HCT116 (cell line): ENCODE measurements around the gene CENPM. TPM values are rescaled to one million over a fixed set of nuclear protein-coding genes. Genes with fewer than 3 reads are reported as not detected.

Source experiments
- ATAC-seq: fragments of 200-7000 bp; cut with Tn5 transposase; 2 replicates; pipeline ENCODE4 v1.9.1; 2020; ENCODE audit warnings: mild to moderate bottlenecking, moderate library complexity
- BruUV-seq: library from RNA; stranded (reverse); fragments of 400-500 nt; replicated peaks from 2 replicates; lab custom pipeline; 2021; lab: Mats Ljungman, UMichigan
- CTCF ChIA-PET: fragments of 300-600 bp; sonication (Branson Sonifier 250); formaldehyde crosslinking; loops from one replicate; lab custom pipeline; 2021; ENCODE audit warnings: antibody characterized with exemption; lab: Charles Lee
- POLR2A ChIA-PET: fragments of 300-600, 350-600 bp; sonication (Branson Sonifier 250); formaldehyde crosslinking; loops from one replicate; lab custom pipeline; 2021; ENCODE audit warnings: antibody characterized with exemption; lab: Charles Lee
- RAD21 ChIA-PET, 2 experiments: fragments of 300-600 bp; sonication (Branson Sonifier 250); formaldehyde crosslinking; loops; one replicate each; lab custom pipeline; 2023; ENCODE audit warnings: low total read pairs in 2 of 2; ENCODE audit not compliant: uncharacterized antibody in 2 of 2, unreplicated experiment in 2 of 2, low non-redundant PET in 1 of 2; lab: Charles Lee
- DNase-seq: peaks from one replicate; pipeline ENCODE4 v3.0.0-alpha.2; 2010; ENCODE audit warnings: low read depth, low spot score
- H2AFZ ChIP-seq: fragments of 200-600 bp; shearing (Covaris generic), sonication (generic); 2 replicates; pipeline ENCODE4 v1.6.1; 2017; ENCODE audit warnings: low read depth, mixed run types, mixed read lengths, antibody characterized with exemption, low read length; ENCODE audit not compliant: poor library complexity, severe bottlenecking
- H3K27ac ChIP-seq: 2 replicates; pipeline ENCODE4 v1.5.1; 2012; ENCODE audit warnings: low read depth, low read length
- H3K27me3 ChIP-seq: fragments of 200-600 bp; sonication (generic); 2 replicates; pipeline ENCODE4 v1.6.1; 2016; ENCODE audit warnings: mixed run types, low read length, mixed read lengths; ENCODE audit not compliant: insufficient read depth
- H3K36me3 ChIP-seq, 2 experiments: fragments of 200-500 bp in 1 of 2; fragments of 200-600 bp in 1 of 2; sonication (Bioruptor generic) in 1 of 2; sonication (generic) in 1 of 2; 2 replicates each; pipeline versions ENCODE4 v1.5.1 to v1.6.1; 2014 to 2016; ENCODE audit warnings: low read length in 2 of 2, inconsistent platforms in 1 of 2, mixed read lengths in 1 of 2, mixed run types in 1 of 2; ENCODE audit not compliant: insufficient read depth in 2 of 2, control insufficient read depth in 1 of 2
- H3K4me1 ChIP-seq, 2 experiments: fragments of 200-600 bp in 1 of 2; sonication (generic) in 1 of 2; 2 replicates each; pipeline versions ENCODE4 v1.5.1 to v1.6.1; 2012 to 2017; ENCODE audit warnings: low read length in 2 of 2, inconsistent platforms in 1 of 2, mild to moderate bottlenecking in 1 of 2, mixed read lengths in 1 of 2, mixed run types in 1 of 2, moderate library complexity in 1 of 2; ENCODE audit not compliant: insufficient read depth in 2 of 2, control insufficient read depth in 1 of 2
- H3K4me2 ChIP-seq: fragments of 200-600 bp; sonication (generic); 2 replicates; pipeline ENCODE4 v1.6.1; 2017; ENCODE audit warnings: mixed run types, low read length, mixed read lengths
- H3K4me3 ChIP-seq, 2 experiments: fragments of 200-600 bp in 1 of 2; sonication (generic) in 1 of 2; replicated peaks in 1 of 2; 2 replicates each; pipeline ENCODE4 v1.5.1; 2011 to 2016; ENCODE audit warnings: low read length in 2 of 2, control low read depth in 1 of 2, low read depth in 1 of 2, mild to moderate bottlenecking in 1 of 2, mixed read lengths in 1 of 2, mixed run types in 1 of 2
- H3K79me2 ChIP-seq: fragments of 200-600 bp; sonication (generic); 2 replicates; pipeline ENCODE4 v1.6.1; 2017; ENCODE audit warnings: mild to moderate bottlenecking, mixed run types, low read length, moderate library complexity, mixed read lengths; ENCODE audit not compliant: insufficient read depth
- H3K9ac ChIP-seq: fragments of 200-600 bp; sonication (generic); 2 replicates; pipeline ENCODE4 v1.6.1; 2016; ENCODE audit warnings: low read length, mixed read lengths
- H3K9me2 ChIP-seq: fragments of 200-600 bp; sonication (generic), shearing (Covaris generic); 2 replicates; pipeline ENCODE4 v1.6.1; 2017; ENCODE audit warnings: mixed run types, mild to moderate bottlenecking, moderate library complexity; ENCODE audit not compliant: insufficient read depth
- H3K9me3 ChIP-seq, 2 experiments: fragments of 200-500 bp in 1 of 2; fragments of 200-600 bp in 1 of 2; sonication (Bioruptor generic) in 1 of 2; sonication (generic) in 1 of 2; 2 replicates each; pipeline ENCODE4 v1.6.1; 2014 to 2017; ENCODE audit warnings: low read length in 2 of 2, mixed read lengths in 2 of 2, inconsistent platforms in 1 of 2, low read depth in 1 of 2, mild to moderate bottlenecking in 1 of 2, mixed run types in 1 of 2, moderate library complexity in 1 of 2; ENCODE audit not compliant: control insufficient read depth in 1 of 2, insufficient read depth in 1 of 2
- H4K20me1 ChIP-seq: fragments of 200-600 bp; sonication (generic), shearing (Covaris generic); 2 replicates; pipeline ENCODE4 v1.6.1; 2017; ENCODE audit warnings: mixed run types, mild to moderate bottlenecking, moderate library complexity; ENCODE audit not compliant: insufficient read depth
- EGR1 ChIP-seq: IDR thresholded peaks from 2 replicates; pipeline ENCODE4 v1.6.1; 2012; ENCODE audit warnings: low read depth
- intact Hi-C: fragments of 100-400 bp; cut with micrococcal nuclease; formaldehyde crosslinking; loops from 2 replicates; pipeline ENCODE4 v1.10.0; 2022
- total RNA-seq: library from RNA; stranded (reverse); gene quantifications from one replicate; pipeline ENCODE4 v1.2.1, GENCODE V29; 2021; ENCODE audit not compliant: unreplicated experiment
- TF ChIP-seq, protein P1 (sequence below): IDR thresholded peaks from 2 replicates; pipeline ENCODE4 v1.6.1; 2012
- TF ChIP-seq, protein P2 (sequence below): IDR thresholded peaks from 2 replicates; pipeline ENCODE4 v1.6.1; 2012; ENCODE audit warnings: low read depth

Gene CENPM
- total RNA-seq, 1 experiment from 2014 or later: 44.7 TPM

DNA sequence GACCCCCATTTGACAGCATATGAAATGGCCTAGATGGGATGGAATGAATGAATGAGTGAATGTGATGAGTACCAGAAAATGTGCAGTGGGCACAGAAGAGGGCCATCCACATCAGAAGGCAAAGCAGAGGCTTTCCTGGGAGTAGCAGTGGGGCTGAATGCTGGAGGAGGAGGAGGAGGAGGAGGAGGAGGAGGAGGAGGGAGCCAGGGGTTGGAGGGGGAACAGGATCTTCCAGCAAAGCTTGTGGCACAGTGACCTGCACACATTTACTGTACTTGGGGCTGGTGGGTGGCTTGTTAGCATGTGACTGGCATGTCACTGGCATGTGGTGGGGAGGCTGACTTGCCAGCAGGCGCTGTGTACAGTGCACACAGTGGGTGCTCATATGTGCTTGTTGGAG lies 31.8 kb upstream of the CENPM start:
- Histone ChIP-seq H3K9me2 (no peaks in the 10 kb centered on the region), H3K9ac (no peak overlapping the region), H3K4me1 (peaks cover 8 to 12% of the 10 kb centered on the region in 2 experiments; a peak in 2 of 4 replicates), H3K4me2 (no peak overlapping the region), H4K20me1 (no peaks in the 10 kb centered on the region), H3K27me3 (peaks cover 15% of the 10 kb centered on the region), H3K36me3 (no peaks in the 10 kb centered on the region), H2AFZ (no peak overlapping the region), H3K4me3 (no peak overlapping the region), H3K9me3 (no peaks in the 10 kb centered on the region), H3K79me2 (no peaks in the 10 kb centered on the region), H3K27ac (no peak overlapping the region)
- ATAC-seq (no peak), DNase-seq (no peak)
- ChIA-PET RAD21 (no interaction called here), CTCF (no interaction called here), POLR2A (no interaction called here)
- TF ChIP-seq, protein P1, sequence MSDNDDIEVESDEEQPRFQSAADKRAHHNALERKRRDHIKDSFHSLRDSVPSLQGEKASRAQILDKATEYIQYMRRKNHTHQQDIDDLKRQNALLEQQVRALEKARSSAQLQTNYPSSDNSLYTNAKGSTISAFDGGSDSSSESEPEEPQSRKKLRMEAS: no peak
- TF ChIP-seq, protein P2, sequence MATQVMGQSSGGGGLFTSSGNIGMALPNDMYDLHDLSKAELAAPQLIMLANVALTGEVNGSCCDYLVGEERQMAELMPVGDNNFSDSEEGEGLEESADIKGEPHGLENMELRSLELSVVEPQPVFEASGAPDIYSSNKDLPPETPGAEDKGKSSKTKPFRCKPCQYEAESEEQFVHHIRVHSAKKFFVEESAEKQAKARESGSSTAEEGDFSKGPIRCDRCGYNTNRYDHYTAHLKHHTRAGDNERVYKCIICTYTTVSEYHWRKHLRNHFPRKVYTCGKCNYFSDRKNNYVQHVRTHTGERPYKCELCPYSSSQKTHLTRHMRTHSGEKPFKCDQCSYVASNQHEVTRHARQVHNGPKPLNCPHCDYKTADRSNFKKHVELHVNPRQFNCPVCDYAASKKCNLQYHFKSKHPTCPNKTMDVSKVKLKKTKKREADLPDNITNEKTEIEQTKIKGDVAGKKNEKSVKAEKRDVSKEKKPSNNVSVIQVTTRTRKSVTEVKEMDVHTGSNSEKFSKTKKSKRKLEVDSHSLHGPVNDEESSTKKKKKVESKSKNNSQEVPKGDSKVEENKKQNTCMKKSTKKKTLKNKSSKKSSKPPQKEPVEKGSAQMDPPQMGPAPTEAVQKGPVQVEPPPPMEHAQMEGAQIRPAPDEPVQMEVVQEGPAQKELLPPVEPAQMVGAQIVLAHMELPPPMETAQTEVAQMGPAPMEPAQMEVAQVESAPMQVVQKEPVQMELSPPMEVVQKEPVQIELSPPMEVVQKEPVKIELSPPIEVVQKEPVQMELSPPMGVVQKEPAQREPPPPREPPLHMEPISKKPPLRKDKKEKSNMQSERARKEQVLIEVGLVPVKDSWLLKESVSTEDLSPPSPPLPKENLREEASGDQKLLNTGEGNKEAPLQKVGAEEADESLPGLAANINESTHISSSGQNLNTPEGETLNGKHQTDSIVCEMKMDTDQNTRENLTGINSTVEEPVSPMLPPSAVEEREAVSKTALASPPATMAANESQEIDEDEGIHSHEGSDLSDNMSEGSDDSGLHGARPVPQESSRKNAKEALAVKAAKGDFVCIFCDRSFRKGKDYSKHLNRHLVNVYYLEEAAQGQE: no peak
- no TSS peak for BruUV-seq
- intact Hi-C loops: no loop called here

DNA sequence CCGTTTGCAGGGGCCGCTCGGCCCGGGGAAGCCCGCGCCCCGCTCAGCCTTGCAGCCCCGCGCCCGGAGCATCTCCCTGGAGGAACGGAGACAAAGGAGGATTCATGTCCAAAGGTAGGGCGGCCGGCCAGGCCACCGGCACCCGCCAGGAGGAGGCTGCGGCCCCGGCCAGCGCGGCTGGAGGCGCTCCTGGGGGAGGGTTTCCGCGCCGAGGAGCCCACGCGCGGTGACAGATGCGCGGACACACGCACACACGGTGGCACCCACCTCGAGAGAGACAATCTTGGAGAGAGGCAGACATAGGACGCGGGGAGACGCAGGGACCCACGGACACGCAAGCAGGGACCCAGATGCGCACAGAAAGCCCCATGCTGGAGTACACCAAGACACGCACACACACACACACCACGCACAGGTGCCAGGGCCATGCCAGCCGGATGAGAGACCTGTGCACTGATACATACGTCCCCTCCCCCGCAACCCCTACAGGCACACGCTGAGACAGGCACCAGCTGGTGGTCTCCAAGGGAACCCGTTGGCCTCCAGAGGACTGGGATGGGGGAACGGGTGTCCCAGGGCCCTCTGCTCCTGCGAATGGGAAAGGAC lies 30.1 kb upstream of the CENPM start:
- no peak overlapping the region for H2AFZ ChIP-seq
- BruUV-seq: no TSS peak
- no peaks in the 10 kb centered on the region for H3K36me3 ChIP-seq
- TF ChIP-seq, protein P2: no peak
- TF ChIP-seq EGR1: no peak
- H3K4me2 ChIP-seq: peak overlapping the region; percentile 84
- no peaks in the 10 kb centered on the region for H3K9me2 ChIP-seq
- intact Hi-C loops: no loop called here
- H3K9ac ChIP-seq: peak overlapping the region; percentile 15; the same call in 1 of the 2 replicates
- no peaks in the 10 kb centered on the region for H3K9me3 ChIP-seq
- ChIA-PET RAD21 (no interaction called here), POLR2A (interaction anchor here (0.6 kb wide), 1 partner anchor 93 kb away, joined by 4 read pairs; no protein-coding TSS in a partner anchor), CTCF (no interaction called here)
- H4K20me1 ChIP-seq: no peaks in the 10 kb centered on the region
- H3K27ac ChIP-seq: peak overlapping the region; percentile 30; the same call in 1 of the 2 replicates
- ATAC-seq (peak; percentile 21), DNase-seq (no peak)
- no peaks in the 10 kb centered on the region for H3K79me2 ChIP-seq
- H3K4me3 ChIP-seq: peak overlapping the region; percentile 35 to 59
- peaks cover 8 to 12% of the 10 kb centered on the region in 2 experiments; a peak in 2 of 4 replicates for H3K4me1 ChIP-seq
- H3K27me3 ChIP-seq: peaks cover 15% of the 10 kb centered on the region
